Chondrocyte (in vitro differentiated cells): ENCODE measurements around the gene PBRM1. TPM values are rescaled to one million over a fixed set of nuclear protein-coding genes. Genes with fewer than 3 reads are reported as not detected.
A peak's percentile ranks its signal among the peaks of the same experiment; 100 is the strongest.

Experiments
- DNase-seq: peaks from one replicate; pipeline ENCODE4 v3.0.0; 2021; ENCODE audit warnings: mixed read lengths, low spot score
- H3K27ac Mint-ChIP-seq: one replicate; pipeline ENCODE4 v1.8.0; 2021; ENCODE audit warnings: mild to moderate bottlenecking, moderate library complexity, mixed read lengths; ENCODE audit not compliant: unreplicated experiment
- H3K27me3 Mint-ChIP-seq: 2 replicates; pipeline ENCODE4 v1.8.0; 2021; ENCODE audit warnings: low read depth, mixed read lengths
- H3K36me3 Mint-ChIP-seq: 2 replicates; pipeline ENCODE4 v1.8.0; 2021; ENCODE audit warnings: low read depth, mixed read lengths
- H3K4me1 Mint-ChIP-seq: 2 replicates; pipeline ENCODE4 v1.8.0; 2021; ENCODE audit warnings: low read depth, mild to moderate bottlenecking, mixed read lengths
- H3K4me3 Mint-ChIP-seq: one replicate; pipeline ENCODE4 v1.8.0; 2021; ENCODE audit warnings: mild to moderate bottlenecking, moderate library complexity, mixed read lengths; ENCODE audit not compliant: unreplicated experiment
- H3K9me3 Mint-ChIP-seq: 2 replicates; pipeline ENCODE4 v1.8.0; 2021; ENCODE audit warnings: low read depth, mixed read lengths
- total RNA-seq: library from RNA; stranded (reverse); gene quantifications from 3 replicates; pipeline ENCODE4 v1.2.1, GENCODE V29; 2021
- TF ChIP-seq, protein P1 (sequence below): fragments of 200-600 bp; sonication (generic); IDR thresholded peaks from 2 replicates; pipeline ENCODE4 v1.5.0; 2021; ENCODE audit warnings: antibody characterized with exemption, mild to moderate bottlenecking, moderate library complexity

PBRM1 gene
- total RNA-seq, 1 donor from 2014 or later, result 69.0 TPM

DNA sequence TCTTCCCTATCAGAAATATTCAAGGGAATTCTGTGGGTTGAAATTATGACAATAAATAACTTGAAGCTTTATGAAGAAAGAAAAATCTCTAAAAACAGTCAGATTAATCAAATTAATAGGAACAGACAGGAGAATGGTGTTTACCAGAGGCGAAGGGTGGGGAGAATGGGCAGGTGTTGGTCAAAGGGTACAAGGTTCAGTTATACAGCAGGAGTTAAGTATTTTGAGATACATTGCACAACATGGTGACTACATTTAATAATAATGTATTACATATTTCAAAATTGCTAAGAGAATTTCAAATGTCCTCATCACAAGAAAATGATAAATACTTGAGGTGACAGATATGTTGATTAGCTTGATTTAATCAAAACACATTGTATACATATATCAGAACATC, 38.8 kb upstream of the PBRM1 start:
- no peak for DNase-seq
- H3K36me3 Mint-ChIP-seq, result peaks cover 21% of the 10 kb centered on the region
- H3K27me3 Mint-ChIP-seq, result no peaks in the 10 kb centered on the region
- no peak overlapping the region for H3K4me3 Mint-ChIP-seq
- TF ChIP-seq, protein P1, sequence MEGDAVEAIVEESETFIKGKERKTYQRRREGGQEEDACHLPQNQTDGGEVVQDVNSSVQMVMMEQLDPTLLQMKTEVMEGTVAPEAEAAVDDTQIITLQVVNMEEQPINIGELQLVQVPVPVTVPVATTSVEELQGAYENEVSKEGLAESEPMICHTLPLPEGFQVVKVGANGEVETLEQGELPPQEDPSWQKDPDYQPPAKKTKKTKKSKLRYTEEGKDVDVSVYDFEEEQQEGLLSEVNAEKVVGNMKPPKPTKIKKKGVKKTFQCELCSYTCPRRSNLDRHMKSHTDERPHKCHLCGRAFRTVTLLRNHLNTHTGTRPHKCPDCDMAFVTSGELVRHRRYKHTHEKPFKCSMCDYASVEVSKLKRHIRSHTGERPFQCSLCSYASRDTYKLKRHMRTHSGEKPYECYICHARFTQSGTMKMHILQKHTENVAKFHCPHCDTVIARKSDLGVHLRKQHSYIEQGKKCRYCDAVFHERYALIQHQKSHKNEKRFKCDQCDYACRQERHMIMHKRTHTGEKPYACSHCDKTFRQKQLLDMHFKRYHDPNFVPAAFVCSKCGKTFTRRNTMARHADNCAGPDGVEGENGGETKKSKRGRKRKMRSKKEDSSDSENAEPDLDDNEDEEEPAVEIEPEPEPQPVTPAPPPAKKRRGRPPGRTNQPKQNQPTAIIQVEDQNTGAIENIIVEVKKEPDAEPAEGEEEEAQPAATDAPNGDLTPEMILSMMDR, result no peak
- peaks cover 10% of the 10 kb centered on the region for H3K9me3 Mint-ChIP-seq
- no peaks in the 10 kb centered on the region for H3K4me1 Mint-ChIP-seq
- H3K27ac Mint-ChIP-seq, result no peak overlapping the region

DNA sequence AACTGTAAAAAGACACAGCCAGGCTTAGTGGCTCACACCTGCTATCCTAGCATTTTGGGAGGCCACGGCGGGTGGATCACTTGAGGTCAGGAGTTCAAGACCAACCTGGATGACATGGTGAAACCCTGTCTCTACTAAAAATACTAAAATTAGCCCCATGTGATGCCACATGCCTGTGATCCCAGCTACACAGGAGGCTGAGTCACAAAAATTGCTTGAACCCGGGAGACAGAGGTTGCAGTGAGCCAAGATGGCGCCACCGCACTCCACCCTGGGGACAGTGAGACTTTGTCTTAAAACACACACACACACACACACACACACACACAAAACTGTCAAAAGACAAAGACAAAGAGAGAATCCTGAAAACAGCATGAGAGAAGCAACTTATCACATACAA, 38.2 kb upstream of the PBRM1 start:
- peaks cover 7% of the 10 kb centered on the region for H3K9me3 Mint-ChIP-seq
- H3K27me3 Mint-ChIP-seq, result no peaks in the 10 kb centered on the region
- no peak overlapping the region for H3K27ac Mint-ChIP-seq
- no peak for DNase-seq
- no peak overlapping the region for H3K4me3 Mint-ChIP-seq
- H3K36me3 Mint-ChIP-seq, result peaks cover 18% of the 10 kb centered on the region
- H3K4me1 Mint-ChIP-seq, result no peaks in the 10 kb centered on the region
- TF ChIP-seq, protein P1, result no peak

DNA sequence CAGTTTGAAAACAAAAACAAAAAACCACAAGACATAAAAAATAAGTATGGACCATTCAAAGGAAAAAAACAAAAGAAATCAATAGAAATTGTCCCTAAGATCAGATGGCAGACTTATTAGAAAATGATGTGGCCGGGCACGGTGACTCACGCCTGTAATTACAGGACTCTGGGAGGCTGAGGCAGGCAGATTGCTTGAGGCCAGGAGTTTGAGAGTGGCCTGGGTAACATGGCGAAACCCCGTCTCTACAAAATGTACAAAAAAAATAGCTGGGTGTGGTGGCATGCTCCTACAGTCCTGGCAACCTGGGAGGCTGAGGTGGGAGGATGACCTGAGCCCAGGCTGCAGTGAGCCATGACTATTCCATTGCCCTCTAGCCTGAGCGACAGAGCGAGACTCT, 36.8 kb upstream of the PBRM1 start:
- DNase-seq, result no peak
- Mint-ChIP-seq H3K27ac (peak overlapping the region; percentile 27), H3K27me3 (no peaks in the 10 kb centered on the region), H3K36me3 (peaks cover 13% of the 10 kb centered on the region), H3K4me1 (no peaks in the 10 kb centered on the region), H3K4me3 (no peak overlapping the region), H3K9me3 (peaks cover 3% of the 10 kb centered on the region)
- TF ChIP-seq, protein P1, result no peak

DNA sequence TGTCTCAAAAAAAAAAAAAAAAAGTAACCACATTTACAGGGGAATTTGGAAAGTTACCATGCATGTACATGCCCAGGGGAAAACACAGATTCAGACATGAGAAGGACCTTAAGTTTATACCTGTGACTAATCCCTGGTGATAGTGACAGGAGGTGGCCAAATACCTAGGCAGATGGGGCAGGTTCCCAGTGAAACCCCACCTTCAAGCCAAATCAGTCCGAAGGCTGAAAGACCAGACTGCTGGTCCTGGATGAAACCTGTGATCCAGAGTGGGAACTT, 36.0 kb upstream of the PBRM1 start:
- TF ChIP-seq, protein P1, result no peak
- no peaks in the 10 kb centered on the region for H3K27me3 Mint-ChIP-seq
- no peak for DNase-seq
- no peak overlapping the region for H3K4me3 Mint-ChIP-seq
- H3K9me3 Mint-ChIP-seq, result peaks cover 3% of the 10 kb centered on the region
- no peak overlapping the region for H3K27ac Mint-ChIP-seq
- no peaks in the 10 kb centered on the region for H3K4me1 Mint-ChIP-seq
- H3K36me3 Mint-ChIP-seq, result peaks cover 13% of the 10 kb centered on the region

DNA sequence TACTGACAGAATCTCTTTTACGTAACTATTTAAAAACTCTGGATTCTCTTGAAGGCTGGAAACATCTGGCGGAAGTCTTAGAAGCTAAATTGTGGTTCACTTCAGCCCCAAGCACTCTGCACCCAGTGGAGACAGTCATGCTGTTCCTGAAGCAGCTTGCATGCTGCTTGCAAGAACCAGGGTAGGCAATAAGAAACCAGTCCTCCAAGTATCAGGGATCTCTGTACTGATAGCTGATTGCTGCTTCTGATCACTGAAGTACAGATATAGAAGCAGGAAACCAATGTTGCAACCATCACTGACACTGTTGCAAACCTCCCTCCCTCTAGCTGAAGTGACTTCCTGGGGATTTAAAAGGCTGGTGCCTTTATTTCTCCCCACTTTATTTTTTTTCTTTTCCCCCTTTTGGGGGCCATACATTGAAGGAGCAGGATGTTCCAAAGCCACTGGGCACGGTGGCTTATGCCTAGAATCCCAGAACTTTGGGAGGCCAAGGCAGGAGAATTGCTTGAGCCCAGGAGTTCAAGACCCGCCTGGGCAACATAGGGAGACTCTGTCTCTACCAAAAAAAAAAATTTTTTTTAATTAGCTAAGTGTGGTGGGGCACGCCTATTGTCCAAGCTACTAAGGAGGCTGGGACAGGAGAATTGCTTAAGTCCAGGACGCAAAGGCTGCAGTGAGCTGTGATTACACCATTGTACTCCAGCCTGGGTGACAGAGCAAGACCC, 35.5 kb upstream of the PBRM1 start:
- no peak overlapping the region for H3K4me3 Mint-ChIP-seq
- H3K4me1 Mint-ChIP-seq, result no peaks in the 10 kb centered on the region
- TF ChIP-seq, protein P1, result no peak
- H3K36me3 Mint-ChIP-seq, result peaks cover 13% of the 10 kb centered on the region
- no peak for DNase-seq
- H3K27ac Mint-ChIP-seq, result no peak overlapping the region
- H3K27me3 Mint-ChIP-seq, result no peaks in the 10 kb centered on the region
- H3K9me3 Mint-ChIP-seq, result peaks cover 3% of the 10 kb centered on the region
